GM23338 (cell line): ENCODE measurements around the gene XPO6. TPM values are rescaled to one million over a fixed set of nuclear protein-coding genes. Genes with fewer than 3 reads are reported as not detected.

Experiments
- CREB1 ChIP-seq: fragments of 250-450 bp; sonication (Bioruptor Pico); IDR thresholded peaks from 2 replicates; pipeline ENCODE4 v1.5.0; 2020; ENCODE audit warnings: low read depth, mild to moderate bottlenecking, moderate library complexity
- CTCF ChIP-seq, 2 experiments: fragments of 200-600 bp in 1 of 2; sonication (generic) in 1 of 2; conservative IDR thresholded peaks; 2 replicates each; pipeline versions ENCODE4 v1.5.1 to v1.6.1; 2016 to 2017; ENCODE audit warnings: antibody characterized with exemption in 2 of 2, low read depth in 2 of 2, mild to moderate bottlenecking in 2 of 2, moderate library complexity in 1 of 2
- ETS1 ChIP-seq: IDR thresholded peaks from 2 replicates; pipeline ENCODE4 v1.6.1; 2016; ENCODE audit warnings: antibody characterized with exemption
- EZH2 ChIP-seq: fragments of 200-600 bp; sonication (generic); IDR thresholded peaks from one replicate; pipeline ENCODE4 v1.8.0; 2017; ENCODE audit warnings: antibody characterized with exemption, mild to moderate bottlenecking, low read depth; ENCODE audit not compliant: unreplicated experiment
- EZH2phosphoT487 ChIP-seq: fragments of 200-600 bp; sonication (generic); IDR thresholded peaks from one replicate; pipeline ENCODE4 v1.8.1; 2018; ENCODE audit warnings: antibody characterized with exemption; ENCODE audit not compliant: unreplicated experiment
- POLR2AphosphoS5 ChIP-seq: IDR thresholded peaks from 2 replicates; pipeline ENCODE4 v1.6.1; 2016; ENCODE audit warnings: antibody characterized with exemption, low read depth
- STAT1 ChIP-seq: IDR thresholded peaks from one replicate; pipeline ENCODE4 v1.6.1; 2016; ENCODE audit warnings: antibody characterized with exemption; ENCODE audit not compliant: unreplicated experiment
- ZNF114 ChIP-seq: fragments of 250-450 bp; sonication (Bioruptor Pico); IDR thresholded peaks from 2 replicates; pipeline ENCODE4 v1.5.0; 2020; ENCODE audit warnings: mild to moderate bottlenecking, moderate library complexity
- ZNF331 ChIP-seq: fragments of 250-450 bp; sonication (Bioruptor Pico); IDR thresholded peaks from 2 replicates; pipeline ENCODE4 v1.5.0; 2020; ENCODE audit warnings: low read depth, mild to moderate bottlenecking, moderate library complexity
- ZNF462 ChIP-seq: fragments of 250-450 bp; sonication (Bioruptor Pico); IDR thresholded peaks from 2 replicates; pipeline ENCODE4 v1.5.0; 2020; ENCODE audit warnings: mild to moderate bottlenecking, moderate library complexity
- polyA plus RNA-seq: library from polyadenylated mRNA; unstranded; fragments of >200 nt; fragmentation: Nextera tagmentation; extraction: Ambion mirVana; gene quantifications from 2 replicates; pipeline ENCODE4 v1.2.1, GENCODE V29; 2016
- total RNA-seq: library from RNA; depleted of rRNA; stranded (reverse); fragments of >200 nt; shearing (Covaris generic); gene quantifications from 2 replicates; pipeline ENCODE4 v1.2.3, GENCODE V29; 2014

Gene XPO6
- total and polyA plus RNA-seq, 2 experiments from 2014 or later, result 83.9 to 178 TPM

GRCh38 chr16:28200661-28201060, 11.1 kb downstream of the XPO6 start (continued):
- no peak for TF ChIP-seq ZNF462 (CRISPR knock-in tag)
- no peak for TF ChIP-seq ETS1
- TF ChIP-seq EZH2, result no peak
- TF ChIP-seq CREB1 (CRISPR knock-in tag), result no peak
- TF ChIP-seq ZNF114 (CRISPR knock-in tag), result no peak
- no peak for TF ChIP-seq ZNF331 (CRISPR knock-in tag)
- no peak for TF ChIP-seq EZH2phosphoT487
- TF ChIP-seq POLR2AphosphoS5, result no peak
- TF ChIP-seq STAT1, result no peak
- TF ChIP-seq CTCF (conservative IDR thresholded peaks at IDR 0.05; ENCODE audit: low read depth in 2 of 2), result no peak
